H1 (cell line): ENCODE measurements around the gene DENND1A. TPM values are rescaled to one million over a fixed set of nuclear protein-coding genes. Genes with fewer than 3 reads are reported as not detected.

Experiments used
- CTCF ChIA-PET: fragments of 300-600 bp; sonication (Branson Sonifier 250); formaldehyde crosslinking; loops from one replicate; lab custom pipeline; 2021; ENCODE audit not compliant: partially characterized antibody; lab: Charles Lee
- POLR2A ChIA-PET: fragments of 300-600 bp; sonication (Branson Sonifier 250); formaldehyde crosslinking; loops from one replicate; lab custom pipeline; 2021; ENCODE audit warnings: inconsistent platforms; ENCODE audit not compliant: partially characterized antibody; lab: Charles Lee
- DNase-seq, 2 experiments: peaks; one replicate each; pipeline versions ENCODE4 v3.0.0 to v3.0.0-alpha.2; 2010 to 2022; ENCODE audit warnings: low spot score in 2 of 2, low read depth in 1 of 2, mixed read lengths in 1 of 2
- FAIRE-seq: peaks from 2 replicates; lab custom pipeline; 2011; peaks lifted over from hg19 to GRCh38; lab: Jason Lieb, UNC
- H2AFZ ChIP-seq: 2 replicates; pipeline ENCODE4 v1.8.1; 2012; ENCODE audit warnings: low read length, inconsistent platforms
- H2AK5ac ChIP-seq: 2 replicates; pipeline ENCODE4 v1.6.1; 2013; ENCODE audit warnings: low read depth, low read length
- H2BK120ac ChIP-seq: replicated peaks from 2 replicates; pipeline ENCODE3; 2013; ENCODE audit warnings: low read depth, low read length, inconsistent platforms
- H2BK12ac ChIP-seq: 2 replicates; pipeline ENCODE4 v1.6.1; 2013; ENCODE audit warnings: low read depth, low read length
- H2BK15ac ChIP-seq: 2 replicates; pipeline ENCODE4 v1.6.1; 2013; ENCODE audit warnings: low read length
- H2BK20ac ChIP-seq: 2 replicates; pipeline ENCODE4 v1.6.1; 2013; ENCODE audit warnings: low read length
- H2BK5ac ChIP-seq: 2 replicates; pipeline ENCODE4 v1.6.1; 2013; ENCODE audit warnings: low read depth, low read length
- H3K14ac ChIP-seq: 2 replicates; pipeline ENCODE4 v1.6.1; 2013; ENCODE audit warnings: inconsistent platforms; ENCODE audit not compliant: insufficient read length
- H3K18ac ChIP-seq: 2 replicates; pipeline ENCODE4 v1.6.1; 2013; ENCODE audit warnings: low read length; ENCODE audit errors: extremely low read depth
- H3K23ac ChIP-seq: 2 replicates; pipeline ENCODE4 v1.6.1; 2013; ENCODE audit warnings: inconsistent platforms; ENCODE audit not compliant: insufficient read length
- H3K23me2 ChIP-seq: 2 replicates; pipeline ENCODE4 v1.6.1; 2013; ENCODE audit warnings: low read depth, low read length
- H3K27ac ChIP-seq: 2 replicates; pipeline ENCODE4 v1.6.1; 2011; ENCODE audit warnings: low read depth, low read length, inconsistent platforms
- H3K27me3 ChIP-seq, 4 experiments: replicated peaks in 1 of 4; 1 replicate in 1 of 4; 2 replicates in 3 of 4; pipeline versions ENCODE4 v1.6.1 to v1.8.1; 2011 to 2013; ENCODE audit warnings: low read length in 3 of 4, mild to moderate bottlenecking in 3 of 4, inconsistent platforms in 2 of 4, mixed read lengths in 2 of 4, moderate library complexity in 1 of 4; ENCODE audit not compliant: control insufficient read depth in 3 of 4, insufficient read depth in 3 of 4; ENCODE audit errors: extremely low read depth in 1 of 4
- H3K36me3 ChIP-seq, 4 experiments: 2 replicates each; pipeline versions ENCODE4 v1.6.1 to v1.8.1; 2011 to 2013; ENCODE audit warnings: mild to moderate bottlenecking in 4 of 4, low read length in 3 of 4, moderate library complexity in 2 of 4, control low read depth in 1 of 4, inconsistent platforms in 1 of 4; ENCODE audit not compliant: insufficient read depth in 4 of 4, control insufficient read depth in 2 of 4
- H3K4ac ChIP-seq: replicated peaks from 2 replicates; pipeline ENCODE3; 2013; ENCODE audit warnings: low read length, low read depth, mixed read lengths, inconsistent platforms; ENCODE audit not compliant: insufficient read length
- H3K4me1 ChIP-seq, 4 experiments: replicated peaks in 1 of 4; 1 replicate in 1 of 4; 2 replicates in 3 of 4; pipeline versions ENCODE4 v1.6.1 to v1.8.1; 2011 to 2013; ENCODE audit warnings: low read length in 3 of 4, inconsistent platforms in 2 of 4, mixed read lengths in 1 of 4; ENCODE audit not compliant: insufficient read depth in 4 of 4, control insufficient read depth in 3 of 4
- H3K4me2 ChIP-seq, 2 experiments: 2 replicates each; pipeline versions ENCODE4 v1.6.1 to v1.8.1; 2011 to 2013; ENCODE audit warnings: low read depth in 2 of 2, low read length in 2 of 2, control low read depth in 1 of 2, inconsistent platforms in 1 of 2, mild to moderate bottlenecking in 1 of 2; ENCODE audit not compliant: insufficient read depth in 1 of 2
- H3K4me3 ChIP-seq, 4 experiments: fragments of 200-600, 300-600 bp in 1 of 4; sonication (generic), shearing (Covaris generic), sonication (Bioruptor Twin) in 1 of 4; 2 replicates each; pipeline versions ENCODE4 v1.5.1 to v1.8.1; 2011 to 2016; ENCODE audit warnings: low read length in 4 of 4, low read depth in 3 of 4, control low read depth in 2 of 4, inconsistent platforms in 2 of 4, mild to moderate bottlenecking in 2 of 4, mixed read lengths in 1 of 4, moderate library complexity in 1 of 4; ENCODE audit not compliant: insufficient read depth in 2 of 4; ENCODE audit errors: extremely low read depth in 1 of 4
- H3K56ac ChIP-seq: replicated peaks from 2 replicates; pipeline ENCODE3; 2013; ENCODE audit warnings: low read depth, mild to moderate bottlenecking, mixed read lengths, low read length, inconsistent platforms; ENCODE audit not compliant: insufficient read length
- H3K79me1 ChIP-seq: 2 replicates; pipeline ENCODE4 v1.6.1; 2013; ENCODE audit warnings: low read depth, low read length, control low read depth
- H3K79me2 ChIP-seq, 2 experiments: 2 replicates each; pipeline versions ENCODE4 v1.6.1 to v1.8.1; 2012 to 2013; ENCODE audit warnings: low read length in 2 of 2, mild to moderate bottlenecking in 2 of 2, inconsistent platforms in 1 of 2; ENCODE audit not compliant: insufficient read depth in 2 of 2, control insufficient read depth in 1 of 2
- H3K9ac ChIP-seq, 4 experiments: replicated peaks in 1 of 4; 1 replicate in 1 of 4; 2 replicates in 3 of 4; pipeline versions ENCODE4 v1.6.1 to v1.8.1; 2011 to 2013; ENCODE audit warnings: low read depth in 3 of 4, low read length in 3 of 4, control low read depth in 2 of 4, mild to moderate bottlenecking in 2 of 4, moderate library complexity in 2 of 4, inconsistent platforms in 1 of 4; ENCODE audit errors: extremely low read depth in 1 of 4
- H3K9me3 ChIP-seq, 2 experiments: 2 replicates each; pipeline versions ENCODE4 v1.6.1 to v1.8.1; 2012 to 2013; ENCODE audit warnings: mild to moderate bottlenecking in 2 of 2, moderate library complexity in 2 of 2, control low read depth in 1 of 2, inconsistent platforms in 1 of 2, low read depth in 1 of 2, low read length in 1 of 2, mixed read lengths in 1 of 2; ENCODE audit not compliant: insufficient read depth in 2 of 2
- H4K20me1 ChIP-seq, 2 experiments: replicated peaks in 1 of 2; 2 replicates each; pipeline versions ENCODE3 to v1.8.1; 2011 to 2013; ENCODE audit warnings: inconsistent platforms in 2 of 2, low read length in 2 of 2, mild to moderate bottlenecking in 1 of 2; ENCODE audit not compliant: insufficient read depth in 2 of 2, control insufficient read depth in 1 of 2
- H4K5ac ChIP-seq: 2 replicates; pipeline ENCODE4 v1.6.1; 2013; ENCODE audit warnings: low read length, low read depth, mixed read lengths, inconsistent platforms; ENCODE audit not compliant: insufficient read length
- H4K8ac ChIP-seq: 2 replicates; pipeline ENCODE4 v1.8.0; 2013; ENCODE audit warnings: mild to moderate bottlenecking, moderate library complexity, low read length, inconsistent platforms; ENCODE audit not compliant: insufficient read depth; ENCODE audit errors: extremely low read depth
- H4K91ac ChIP-seq: replicated peaks from 2 replicates; pipeline ENCODE3; 2013; ENCODE audit warnings: low read length, mixed read lengths, inconsistent platforms; ENCODE audit not compliant: insufficient read length
- FOSL1 ChIP-seq: IDR thresholded peaks from 2 replicates; pipeline ENCODE4 v1.6.1; 2011; ENCODE audit warnings: mild to moderate bottlenecking, low read depth, low read length, moderate library complexity; ENCODE audit not compliant: insufficient read depth
- RBBP5 ChIP-seq: IDR thresholded peaks from 2 replicates; pipeline ENCODE4 v1.7.1; 2012; ENCODE audit warnings: low read depth, mild to moderate bottlenecking, inconsistent platforms, low read length, moderate library complexity, borderline replicate concordance
- WGBS, 2 experiments: shearing (Covaris generic) in 1 of 2; methylation state at CpG; one replicate each; pipeline versions ENCODE4 v1.1.6 to v1.1.7; 2013 to 2015; ENCODE audit warnings: low lambda C conversion rate in 2 of 2, mixed read lengths in 2 of 2, inconsistent platforms in 1 of 2, low coverage in 1 of 2, missing lambda C conversion rate in 1 of 2; ENCODE audit not compliant: insufficient replicate concordance in 2 of 2, insufficient coverage in 1 of 2, insufficient read length in 1 of 2; ENCODE audit errors: extremely low coverage in 1 of 2, missing lambda C conversion rate in 1 of 2; 5-methylcytosine and 5-hydroxymethylcytosine counted together
- polyA plus RNA-seq, 7 experiments: library from polyadenylated mRNA; depleted of rRNA in 3 of 7; stranded (reverse) in 5 of 7; unstranded in 2 of 7; fragments of >200 nt in 5 of 7; fragments of 200-250 nt in 2 of 7; gene quantifications; 1 replicate in 5 of 7; 2 replicates in 1 of 7; 4 replicates in 1 of 7; pipeline versions ENCODE4 v1.2.1 to v1.2.3, GENCODE V29; 2011 to 2013; ENCODE audit warnings: missing spikeins in 2 of 7, mixed read lengths in 2 of 7
- total RNA-seq: library from RNA; stranded (reverse); fragmentation: NEBNext Ultra II Directional; extraction: Animal tissue kit (Norgen Biotek cat#: 25700); gene quantifications from 2 replicates; pipeline ENCODE4 v1.2.1, GENCODE V29; 2021

The DENND1A gene
- total and polyA plus RNA-seq, 2 of the 8 experiments (the other 6 are each of a cell fraction or from before 2014, with no cell fraction given) = 24.1 to 26.4 TPM

- H3K18ac ChIP-seq = no peak overlapping the region
- no peaks in the 10 kb centered on the region for H3K9me3 ChIP-seq
- no peak overlapping the region; the same call in 1 of the 2 replicates for H4K8ac ChIP-seq
- no peaks in the 10 kb centered on the region for H3K79me1 ChIP-seq
- no peak overlapping the region for H2AFZ ChIP-seq
- H3K4me1 ChIP-seq = peaks cover 3 to 14% (median 7%) of the 10 kb centered on the region in 4 experiments
- ChIA-PET CTCF (interaction anchor here (0.8 to 3.1 kb wide), 7 partner anchors 9 to 255 kb away, joined by 3 to 15 read pairs (median 4); no protein-coding TSS in a partner anchor), POLR2A (interaction anchor here (1.7 kb wide), 1 partner anchor 10 kb away, joined by 4 read pairs; no protein-coding TSS in a partner anchor)
- no peak overlapping the region for H3K4me2 ChIP-seq
- H3K14ac ChIP-seq = no peak overlapping the region
- FAIRE-seq = no peak
- H3K4me3 ChIP-seq = no peak overlapping the region
- no peak overlapping the region for H4K5ac ChIP-seq
- H3K4ac ChIP-seq = no peak overlapping the region
- H2BK120ac ChIP-seq = no peak overlapping the region
- no peaks in the 10 kb centered on the region for H3K36me3 ChIP-seq
- H4K91ac ChIP-seq = no peak overlapping the region
- no peaks in the 10 kb centered on the region for H3K23me2 ChIP-seq
- H3K23ac ChIP-seq = no peak overlapping the region
- no peak for DNase-seq
- H3K27ac ChIP-seq = no peak overlapping the region
- H3K79me2 ChIP-seq = no peaks in the 10 kb centered on the region
- no peaks in the 10 kb centered on the region for H4K20me1 ChIP-seq
- H2AK5ac ChIP-seq = no peak overlapping the region
- peak overlapping the region; percentile 72; the same call in 1 of the 2 replicates for H2BK12ac ChIP-seq
- no peak overlapping the region for H3K56ac ChIP-seq
- WGBS, 2 experiments = 80% methylated on average over 3 of the region's 3 CpGs; no CpG with 5 or more reads in 1 of the 2 experiments
- no peak overlapping the region for H2BK20ac ChIP-seq
- no peaks in the 10 kb centered on the region for H3K27me3 ChIP-seq
- no peak overlapping the region for H3K9ac ChIP-seq
- H2BK15ac ChIP-seq = no peak overlapping the region
- H2BK5ac ChIP-seq = no peak overlapping the region; the same call in 1 of the 2 replicates
- TF ChIP-seq FOSL1 (no peak), RBBP5 (0 out of 2 replicates have a peak, but pooled peaks have one; percentile 0)
Measured at GRCh38 chr9:123336449-123336848, 593.5 kb downstream of the DENND1A start.
